NCI-H2107 (cell line): ENCODE data around the gene AKT1S1.

Experiments
- DNase-seq: peaks from one replicate; lab custom pipeline; 2025; lab: John Stamatoyannopoulos, UW

AKT1S1 gene

DNA sequence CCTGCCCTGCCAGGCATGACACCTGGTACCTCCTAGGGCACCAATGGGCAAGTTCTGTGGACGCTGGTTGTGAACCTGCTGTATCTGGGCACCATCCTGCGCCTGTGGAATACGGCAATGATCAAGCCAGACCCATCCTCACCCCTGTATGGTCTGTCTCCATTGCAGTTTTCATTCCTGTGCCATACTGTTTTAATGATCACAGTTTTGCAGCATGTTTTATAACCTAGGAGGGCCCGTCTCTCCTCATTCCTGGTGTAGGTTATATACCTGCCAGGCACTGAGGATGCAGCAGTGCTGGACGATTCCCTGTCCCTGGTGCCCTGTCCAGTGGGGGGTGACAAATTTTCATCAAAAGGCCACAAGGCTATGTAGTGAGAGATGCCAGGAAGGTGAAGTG lies 5.9 kb upstream of the AKT1S1 start:
- DNase-seq: no peak

DNA sequence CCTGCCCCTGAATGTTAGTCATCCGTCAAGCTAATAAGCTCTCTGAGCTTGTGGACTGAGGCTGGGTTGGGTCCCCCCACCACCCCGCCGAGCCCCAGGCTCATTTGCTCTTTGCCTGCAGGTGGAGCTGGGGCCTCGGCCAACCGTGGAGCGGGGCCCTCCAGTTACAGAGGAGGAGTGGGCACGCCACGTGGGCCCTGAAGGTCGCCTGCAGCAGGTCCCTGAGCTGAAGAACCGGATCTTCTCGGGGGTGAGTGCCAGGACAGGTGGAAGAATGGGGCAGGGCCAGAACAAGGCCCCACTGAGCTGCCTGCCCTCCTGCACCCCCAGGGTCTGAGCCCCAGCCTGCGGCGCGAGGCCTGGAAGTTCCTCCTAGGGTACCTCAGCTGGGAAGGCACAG lies 5.5 kb upstream of the AKT1S1 start:
- DNase-seq: no peak

DNA sequence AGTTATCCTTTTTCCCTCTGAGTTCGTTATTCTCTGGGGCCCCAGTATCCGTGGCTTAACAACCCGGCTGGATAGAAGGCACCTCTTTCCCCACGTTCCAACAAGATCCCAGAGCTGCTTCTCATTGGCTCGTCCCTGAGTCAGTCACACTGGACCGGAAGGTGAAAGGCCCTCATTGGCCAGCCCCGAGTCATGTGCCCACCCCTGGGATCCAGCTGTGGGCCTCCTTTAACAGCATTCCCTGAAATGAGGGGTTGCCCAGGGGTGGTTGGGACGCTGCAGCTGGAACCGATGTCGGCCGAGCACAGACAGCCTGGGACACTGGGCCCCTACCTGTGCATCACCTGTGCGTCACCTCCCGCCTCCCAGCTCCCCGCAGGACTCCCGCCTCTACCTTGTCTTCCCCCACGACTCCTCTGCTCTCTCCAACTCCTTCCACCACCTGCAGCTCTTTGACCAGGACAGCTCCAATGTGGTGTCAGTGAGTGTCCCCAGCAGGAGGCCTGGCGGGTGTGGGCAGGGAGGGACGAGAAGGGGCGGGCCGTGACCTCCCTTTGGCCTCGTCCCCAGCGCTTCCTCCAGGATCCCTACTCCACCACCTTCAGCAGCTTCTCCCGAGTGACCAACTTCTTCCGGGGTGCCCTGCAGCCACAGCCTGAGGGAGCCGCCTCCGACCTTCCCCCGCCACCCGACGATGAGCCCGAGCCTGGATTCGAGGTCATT lies 4.7 kb upstream of the AKT1S1 start:
- DNase-seq: no peak

DNA sequence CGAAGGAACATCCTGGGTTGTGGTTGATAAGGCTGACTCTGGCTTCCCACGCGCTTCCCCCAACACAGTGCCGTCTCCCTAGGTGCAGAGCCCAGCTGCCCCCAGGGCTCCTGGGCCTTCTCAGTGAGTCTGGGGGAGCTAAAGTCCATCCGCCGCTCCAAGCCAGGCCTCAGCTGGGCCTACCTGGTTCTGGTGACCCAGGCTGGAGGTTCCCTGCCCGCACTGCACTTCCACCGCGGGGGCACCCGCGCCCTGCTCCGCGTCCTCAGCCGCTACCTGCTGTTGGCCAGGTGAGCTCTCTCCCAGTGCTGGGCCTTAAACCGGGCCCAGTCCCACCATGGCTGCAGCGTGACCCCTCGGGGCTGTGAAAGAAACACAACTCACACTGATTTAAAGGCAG lies 4.0 kb upstream of the AKT1S1 start:
- no peak for DNase-seq

DNA sequence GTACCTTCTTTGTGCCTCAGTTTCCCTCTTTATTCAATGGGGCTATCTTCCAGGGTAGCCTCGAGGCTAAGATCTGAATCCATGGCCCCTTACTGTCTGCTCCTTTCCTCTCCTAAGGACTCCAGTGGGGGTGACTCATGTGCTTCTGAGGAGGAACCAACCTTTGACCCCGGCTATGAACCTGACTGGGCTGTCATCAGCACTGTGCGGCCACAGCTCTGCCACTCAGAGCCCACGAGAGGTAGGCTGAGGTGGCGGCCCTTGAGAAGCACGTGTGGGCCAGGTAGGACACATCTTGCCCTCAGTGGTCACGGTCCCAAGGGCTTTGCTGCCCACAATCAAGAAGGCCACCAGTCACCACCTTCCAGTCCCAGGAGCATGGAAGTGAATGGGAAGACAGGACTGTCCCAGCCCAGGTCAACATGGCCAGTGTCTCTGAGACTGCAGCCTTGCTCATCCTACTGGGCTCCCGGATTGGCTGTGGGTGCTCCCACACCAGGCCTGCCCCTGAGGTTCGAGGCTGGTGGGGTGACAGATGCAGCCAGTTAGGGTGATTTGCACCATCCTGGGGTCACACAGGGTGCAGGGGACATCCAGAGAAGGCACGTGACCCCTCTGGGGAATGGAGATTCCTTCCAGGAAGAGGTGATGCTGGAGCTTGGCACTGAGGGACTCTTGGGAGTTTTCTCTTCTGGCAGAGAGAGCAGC lies 3.2 kb upstream of the AKT1S1 start:
- no peak for DNase-seq

DNA sequence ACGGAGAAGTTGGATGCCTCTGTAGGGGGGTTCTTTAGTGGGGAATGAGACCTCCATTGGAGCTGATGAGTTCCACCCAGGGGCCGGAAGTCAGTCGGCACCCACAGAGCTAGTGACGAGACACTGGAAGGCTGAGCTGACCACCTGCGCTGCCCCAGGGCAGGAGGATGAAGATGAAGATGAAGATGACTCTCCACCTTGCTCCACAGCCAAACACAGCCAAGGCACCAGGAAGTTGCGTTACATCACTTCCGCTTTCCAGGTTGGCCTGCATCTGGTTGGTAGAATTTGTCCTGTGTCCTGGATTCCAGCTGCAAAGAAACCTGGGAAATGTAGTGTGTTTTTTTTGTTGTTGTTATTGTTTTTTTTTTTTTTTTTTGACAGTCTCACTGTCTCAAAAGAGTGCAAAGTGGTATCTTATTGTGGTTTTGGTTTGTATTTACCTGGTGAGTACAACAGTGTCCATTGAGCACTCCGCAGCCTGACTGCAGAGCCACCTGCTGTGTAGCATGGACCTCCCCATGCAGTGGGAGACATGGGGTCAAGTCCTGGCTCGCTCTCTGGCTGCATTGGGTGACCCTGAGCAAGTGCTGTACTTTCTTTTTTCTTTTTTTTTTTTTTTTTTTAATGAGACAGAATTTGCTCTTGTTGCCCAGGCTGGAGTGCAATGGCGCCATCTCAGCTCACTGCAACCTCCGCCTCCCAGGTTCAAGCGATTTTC lies 2.2 kb upstream of the AKT1S1 start:
- DNase-seq: no peak

DNA sequence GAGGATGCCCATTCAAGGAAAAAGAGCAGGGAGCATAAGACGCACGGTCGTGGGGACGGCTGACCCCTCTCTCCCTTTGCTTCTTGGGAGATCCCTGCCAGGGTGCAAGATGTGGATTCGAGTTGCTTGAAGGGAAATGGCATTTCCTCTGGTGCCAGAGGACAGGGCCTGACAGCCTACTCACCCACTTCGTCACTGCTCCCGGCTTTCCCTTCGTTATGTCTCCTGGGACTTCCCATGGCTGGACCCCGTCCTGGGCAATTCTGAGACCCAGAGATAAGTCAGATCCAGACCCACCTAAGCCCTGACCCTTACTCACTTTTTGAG lies 1.6 kb upstream of the AKT1S1 start:
- no peak for DNase-seq

DNA sequence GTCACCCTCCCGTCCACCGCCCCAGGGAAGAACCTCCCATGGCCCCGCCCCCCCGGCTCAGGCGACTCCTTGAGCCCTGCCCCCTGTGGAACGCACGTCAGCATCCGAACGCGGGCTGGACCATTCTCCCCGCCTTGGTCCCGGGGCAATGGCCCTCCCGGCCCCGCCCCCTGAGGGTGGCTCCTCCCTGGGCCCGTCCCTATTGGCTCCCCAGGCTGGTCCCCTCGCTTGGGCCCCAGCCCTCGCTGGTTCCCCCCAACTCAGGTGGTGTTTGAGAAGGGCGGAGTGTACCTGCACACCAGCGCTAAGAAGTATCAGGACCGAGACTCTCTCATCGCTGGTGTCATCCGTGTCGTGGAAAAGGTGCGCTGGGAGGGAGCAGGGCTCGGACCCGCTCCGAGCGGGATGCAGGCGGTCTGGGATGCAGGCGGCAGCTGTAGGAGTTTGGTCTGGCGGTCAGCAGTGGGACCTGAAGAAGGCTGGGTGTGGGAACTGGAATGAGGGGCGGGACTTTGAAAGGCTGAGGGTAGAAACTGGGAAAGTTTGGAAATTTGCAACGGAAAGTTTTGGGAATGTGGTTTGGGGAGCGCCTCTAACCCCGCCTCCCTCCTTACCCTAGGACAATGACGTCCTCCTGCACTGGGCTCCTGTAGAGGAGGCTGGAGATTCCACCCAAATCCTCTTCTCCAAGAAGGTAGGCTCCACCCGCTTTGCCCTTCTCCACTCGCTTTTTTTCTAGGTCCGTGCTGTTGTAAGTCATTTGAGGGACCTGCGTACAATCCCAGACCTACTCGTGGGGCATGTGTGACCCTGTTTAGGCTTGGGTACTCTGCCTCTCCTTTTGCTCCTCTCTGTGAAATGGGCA lies 956 bp upstream of the AKT1S1 start:
- DNase-seq: peak; percentile 90

DNA sequence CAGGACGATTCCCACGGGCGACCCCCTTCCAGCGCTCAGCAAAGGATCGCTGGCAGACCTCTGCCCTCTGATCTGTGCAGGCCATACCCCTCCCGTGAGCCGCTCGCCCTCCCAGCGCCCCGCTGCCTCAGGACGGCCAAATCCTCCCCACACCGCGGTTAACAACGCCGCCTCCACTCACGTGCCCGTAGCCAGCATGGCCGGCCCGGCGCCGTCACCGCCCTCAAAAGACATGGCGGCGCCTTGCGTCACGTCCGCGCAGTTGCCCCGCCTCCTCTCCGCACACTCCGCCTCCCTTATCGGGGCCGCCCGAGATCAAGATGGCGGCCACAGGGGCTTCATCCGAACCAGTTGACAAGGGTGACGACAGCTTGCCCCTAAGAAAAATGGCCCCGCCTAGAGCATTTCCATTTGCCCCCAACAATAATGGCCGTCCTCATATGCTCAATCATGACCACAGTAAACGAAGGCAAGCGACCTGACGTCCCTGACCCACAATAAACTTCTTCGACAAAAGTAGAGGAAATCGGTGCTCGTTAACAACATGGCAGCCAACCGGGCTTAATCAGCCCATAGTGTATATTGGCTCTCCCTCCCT lies 634 bp downstream of the AKT1S1 start:
- peak; percentile 96 for DNase-seq

DNA sequence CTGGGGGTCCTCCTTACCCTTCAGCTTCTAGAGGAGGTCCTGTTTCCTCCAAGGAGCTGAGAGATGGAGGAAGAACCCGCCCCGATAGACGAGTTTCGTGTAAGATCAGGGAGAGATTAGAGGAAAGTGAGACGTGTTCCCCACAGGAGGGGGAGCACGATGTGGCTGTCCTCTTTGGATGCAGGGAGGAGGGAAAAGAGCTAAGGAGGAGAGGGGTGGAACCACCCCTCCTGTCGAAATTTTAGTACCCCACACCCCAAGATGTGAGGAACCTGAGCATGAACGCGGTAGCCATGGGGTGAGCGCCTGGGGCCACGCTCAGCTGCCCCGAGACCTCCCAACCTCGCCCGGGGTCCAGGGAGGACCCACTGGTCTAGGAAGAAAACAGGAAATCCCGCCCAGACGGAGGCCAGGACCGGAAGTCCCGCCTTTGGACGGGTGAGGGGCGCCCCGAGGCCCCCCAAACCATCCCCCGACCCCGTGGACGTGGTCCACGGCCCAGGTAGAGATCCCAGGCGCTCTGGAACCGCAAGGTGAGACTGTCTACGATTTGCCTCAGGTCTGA lies 1.2 kb downstream of the AKT1S1 start:
- DNase-seq: no peak

DNA sequence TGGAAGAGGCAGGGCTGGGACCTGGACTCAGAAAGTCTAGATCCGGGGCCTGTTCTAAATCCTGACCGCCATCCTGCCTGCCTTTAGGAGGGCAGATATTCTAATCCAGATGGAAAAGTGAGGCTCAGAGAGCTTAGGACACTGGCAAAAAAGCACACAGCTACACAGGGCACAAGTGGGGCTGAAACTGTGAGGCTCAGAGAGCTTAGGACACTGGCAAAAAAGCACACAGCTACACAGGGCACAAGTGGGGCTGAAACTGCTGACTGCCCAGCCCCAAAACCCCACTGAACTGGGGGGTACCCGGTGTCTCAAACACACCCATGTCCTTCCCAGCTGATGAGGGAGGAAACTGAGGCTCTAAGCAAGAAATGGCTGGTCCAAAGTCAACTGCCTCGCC lies 2.0 kb downstream of the AKT1S1 start:
- DNase-seq: no peak

DNA sequence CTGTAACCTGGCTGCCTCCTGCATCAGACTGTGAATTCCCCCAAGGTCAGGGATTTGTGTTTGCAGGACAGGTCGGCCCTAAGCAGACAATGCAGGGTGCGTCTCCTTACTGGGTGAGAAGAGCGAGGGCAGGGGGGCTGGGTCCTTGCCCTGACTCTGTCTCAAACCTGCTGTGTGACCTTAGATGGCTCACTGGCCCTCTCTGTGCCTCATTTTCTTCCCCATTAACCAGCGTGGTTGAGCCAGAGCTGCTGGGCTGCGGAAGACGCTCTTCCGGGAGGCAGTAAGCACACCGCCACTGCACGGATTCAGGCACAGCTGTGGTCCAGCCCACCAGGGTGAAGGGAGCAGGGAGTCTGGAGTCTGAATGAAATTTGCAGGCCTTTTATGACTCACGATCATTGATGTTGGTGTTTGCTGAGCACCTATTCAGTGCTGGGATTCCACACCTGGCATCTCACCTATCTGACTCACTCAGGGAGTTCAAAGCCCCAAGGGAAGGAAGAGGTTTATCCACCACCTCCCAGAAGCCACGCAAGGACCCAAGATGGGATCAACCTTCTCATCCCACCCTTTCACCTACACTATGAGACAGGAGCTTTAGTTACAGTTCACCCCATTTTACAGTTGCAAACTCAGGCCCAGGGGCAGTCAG lies 2.5 kb downstream of the AKT1S1 start:
- DNase-seq: no peak

DNA sequence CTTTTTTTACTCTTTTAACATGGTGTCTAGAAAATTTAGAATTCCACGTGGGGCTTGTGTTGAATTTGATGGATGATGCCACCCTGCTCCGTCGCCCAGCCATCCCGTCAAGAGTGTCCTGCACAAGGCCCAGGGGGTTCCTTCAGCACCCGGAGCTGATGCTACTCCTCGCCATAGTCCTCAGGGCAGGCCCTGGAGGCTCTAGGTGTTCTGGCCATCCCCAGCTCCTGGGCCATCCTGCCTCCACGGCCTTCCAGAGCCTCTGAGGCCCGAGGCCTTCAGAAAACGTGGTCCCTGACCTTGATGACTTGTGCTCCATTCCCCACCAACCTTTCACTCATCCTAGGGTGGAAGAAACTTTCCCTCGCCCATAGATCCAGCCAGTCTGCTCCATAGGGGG lies 3.3 kb downstream of the AKT1S1 start:
- no peak for DNase-seq

DNA sequence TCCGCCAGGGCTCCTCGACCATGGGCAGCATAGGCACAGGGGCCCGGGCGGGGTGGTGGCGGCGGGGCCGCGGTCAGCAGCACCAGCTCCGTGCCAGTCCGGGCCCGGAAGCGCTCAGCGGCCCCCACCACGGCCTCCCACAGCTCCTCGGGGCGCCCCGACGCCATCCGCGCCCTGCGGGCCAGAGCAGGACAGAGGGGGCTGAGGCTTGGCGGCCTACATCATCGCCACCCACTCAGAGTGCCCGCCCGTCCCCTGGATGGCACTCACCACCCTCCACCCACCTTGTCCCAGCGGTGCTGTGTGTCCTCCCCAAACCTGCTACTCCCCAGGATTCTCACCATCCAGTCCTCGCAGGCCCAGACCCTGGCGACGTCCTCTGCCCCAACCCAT lies 4.0 kb downstream of the AKT1S1 start:
- DNase-seq: no peak

DNA sequence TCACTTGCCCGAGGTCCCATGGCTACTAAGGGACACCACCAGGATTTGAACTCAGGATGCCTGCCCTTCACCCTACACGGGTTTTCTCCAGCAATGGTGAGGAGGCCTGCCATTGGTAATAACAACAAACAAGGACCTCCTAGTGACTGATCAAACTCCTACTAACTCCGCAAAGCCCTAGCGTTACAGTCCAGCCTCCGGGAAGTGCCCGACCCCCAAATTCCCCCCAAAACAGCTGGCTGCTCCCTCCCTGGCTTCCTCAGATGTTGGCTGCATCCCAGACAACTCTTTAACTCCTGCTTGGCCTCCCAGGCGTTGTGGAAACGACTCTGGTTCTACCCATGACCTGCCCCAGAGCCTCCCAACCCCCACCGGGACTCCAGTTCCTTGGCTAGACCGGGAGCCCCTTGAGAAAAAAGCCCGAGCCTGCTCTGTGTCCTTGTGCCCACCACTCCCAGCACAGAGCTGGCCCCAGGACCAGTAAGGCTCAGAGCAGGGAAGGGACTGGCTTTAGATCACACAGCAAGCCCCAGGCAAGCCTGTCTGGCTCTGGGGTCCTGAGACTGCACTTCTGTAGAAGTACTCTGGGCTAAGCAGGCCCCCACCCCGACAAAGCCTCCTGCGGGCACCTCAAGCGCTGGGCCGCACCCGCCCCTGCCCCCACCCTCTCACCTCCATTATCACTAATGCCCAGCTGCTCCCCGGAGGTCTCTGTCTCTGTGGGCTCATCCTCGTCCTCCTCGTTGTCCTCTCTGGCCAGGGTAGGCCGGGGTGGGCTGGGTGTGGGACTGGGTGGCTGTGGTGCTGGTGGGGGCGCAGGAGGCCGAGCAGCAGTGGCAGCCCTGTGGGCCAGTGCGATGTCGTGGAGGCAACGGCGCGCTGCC lies 4.7 kb downstream of the AKT1S1 start:
- DNase-seq: no peak

DNA sequence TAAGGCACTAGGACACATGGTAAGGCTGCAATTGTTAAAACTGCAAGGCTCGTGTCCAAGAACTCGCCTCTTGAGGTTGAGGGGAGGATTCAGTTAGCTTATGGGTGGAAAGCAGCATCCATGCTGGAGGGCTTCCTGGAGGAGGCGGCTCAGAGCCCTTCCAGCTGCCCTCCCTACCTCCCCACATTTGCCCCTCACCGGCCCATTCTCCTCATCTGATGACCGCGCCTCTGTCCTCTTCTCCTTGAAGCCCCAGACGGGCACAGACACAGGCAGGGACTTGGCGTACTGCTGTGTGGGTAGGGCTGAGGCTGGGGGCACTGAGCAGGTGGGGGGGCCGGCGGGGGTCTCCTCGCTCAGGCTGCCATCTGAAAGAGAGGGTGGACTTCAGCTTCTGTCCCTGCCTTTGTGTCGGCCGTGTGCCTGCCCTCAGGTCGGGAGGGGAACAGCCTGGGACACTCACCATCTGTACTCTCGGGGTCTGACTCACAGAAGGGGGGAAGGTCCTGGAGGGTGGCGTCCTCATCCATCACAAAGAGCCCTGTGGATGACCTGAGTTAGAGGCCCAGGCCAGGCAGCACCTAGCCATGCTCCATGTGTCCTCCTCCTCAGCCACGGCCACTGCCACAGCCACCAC lies 5.7 kb downstream of the AKT1S1 start:
- DNase-seq: no peak

DNA sequence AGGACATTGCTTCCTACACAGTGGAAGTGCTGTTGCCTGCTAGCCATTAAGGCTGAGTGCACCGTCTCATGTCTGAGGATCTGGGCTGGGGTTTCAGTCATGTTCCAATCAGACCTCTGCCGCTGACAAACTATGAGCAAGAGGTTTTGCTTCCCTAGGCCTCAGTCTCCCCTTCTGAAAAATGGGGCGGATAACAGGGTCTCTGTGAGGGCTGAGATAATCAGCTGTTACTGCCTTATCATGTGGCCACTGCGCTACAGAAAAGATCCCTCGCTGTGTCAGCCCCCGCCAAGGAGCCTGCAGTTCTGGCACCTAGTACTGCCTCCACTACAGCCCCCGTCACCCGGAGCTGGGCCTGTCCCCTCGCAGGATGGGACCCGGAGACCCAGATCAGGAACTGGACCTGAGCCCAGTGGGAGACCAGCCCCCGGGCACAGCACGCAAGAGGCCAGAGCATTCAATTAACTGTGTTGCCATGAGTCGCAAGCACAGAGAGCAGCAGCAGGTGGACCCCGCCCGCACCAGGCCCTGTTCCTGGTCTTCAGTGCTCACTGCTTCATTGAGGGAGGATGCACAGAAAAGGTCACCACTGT lies 6.8 kb downstream of the AKT1S1 start:
- DNase-seq: no peak

DNA sequence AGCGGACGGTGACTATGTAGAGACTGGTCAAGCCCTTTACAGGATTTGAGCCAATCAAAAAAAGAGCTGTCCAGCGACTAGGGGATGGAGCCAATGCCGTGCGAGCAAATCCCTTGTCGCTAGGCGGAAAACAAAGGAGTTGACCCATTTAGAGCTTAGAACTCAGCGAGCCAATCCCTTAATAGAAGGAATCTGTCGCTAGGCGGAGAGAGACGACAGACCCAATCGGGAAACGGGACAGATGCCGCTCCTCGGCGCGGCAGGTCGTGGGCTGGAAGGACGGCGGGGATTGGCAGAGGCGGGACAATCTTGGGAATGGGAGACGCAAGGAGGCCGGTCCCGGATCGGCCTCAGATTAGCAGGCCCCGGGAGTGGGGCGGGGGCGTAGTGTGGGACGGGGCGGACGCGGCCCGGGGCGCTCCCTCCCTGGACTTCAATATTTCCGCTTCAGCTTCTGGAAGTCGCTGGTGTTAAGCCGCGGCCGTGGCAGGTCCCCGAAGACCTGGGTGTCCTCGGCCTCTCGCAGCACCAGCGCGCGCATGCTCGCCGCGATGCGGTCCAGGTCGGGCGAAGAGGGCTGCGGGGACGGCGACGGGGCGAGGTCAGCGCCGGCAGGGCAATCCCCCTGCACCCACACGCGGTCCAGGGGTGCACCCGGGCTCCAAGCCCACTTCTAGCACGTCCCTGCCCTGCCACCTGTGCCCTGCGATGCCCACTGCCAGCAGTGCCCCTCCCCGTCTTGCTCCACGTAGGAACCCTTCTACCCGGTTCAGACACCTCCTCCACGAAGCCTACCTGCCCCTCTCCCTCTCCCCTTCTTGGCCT lies 7.5 kb downstream of the AKT1S1 start:
- DNase-seq: peak; percentile 97
